Rectal smooth muscle tissue (tissue), 1 donor: ENCODE measurements around the gene GTPBP6.
"Not testable (repeated sequence)": the region's sequence is repeated elsewhere in the genome, so short reads cannot be mapped to it uniquely, and the experiment has no call there.

ENCODE experiments used
- H3K27ac ChIP-seq: one replicate; pipeline ENCODE4 v1.7.0; 2013; ENCODE audit warnings: low read depth, low read length, inconsistent platforms
- H3K27me3 ChIP-seq: one replicate; pipeline ENCODE4 v1.7.0; 2013; ENCODE audit warnings: low read length; ENCODE audit not compliant: control insufficient read depth, insufficient read depth
- H3K36me3 ChIP-seq: one replicate; pipeline ENCODE4 v1.7.0; 2013; ENCODE audit warnings: low read length; ENCODE audit not compliant: control insufficient read depth, insufficient read depth
- H3K4me1 ChIP-seq: one replicate; pipeline ENCODE4 v1.7.0; 2013; ENCODE audit warnings: low read length; ENCODE audit not compliant: control insufficient read depth, insufficient read depth
- H3K4me3 ChIP-seq: one replicate; pipeline ENCODE4 v1.7.0; 2013; ENCODE audit warnings: low read length
- H3K9ac ChIP-seq: one replicate; pipeline ENCODE4 v1.7.0; 2013; ENCODE audit warnings: low read length

The GTPBP6 gene

DNA sequence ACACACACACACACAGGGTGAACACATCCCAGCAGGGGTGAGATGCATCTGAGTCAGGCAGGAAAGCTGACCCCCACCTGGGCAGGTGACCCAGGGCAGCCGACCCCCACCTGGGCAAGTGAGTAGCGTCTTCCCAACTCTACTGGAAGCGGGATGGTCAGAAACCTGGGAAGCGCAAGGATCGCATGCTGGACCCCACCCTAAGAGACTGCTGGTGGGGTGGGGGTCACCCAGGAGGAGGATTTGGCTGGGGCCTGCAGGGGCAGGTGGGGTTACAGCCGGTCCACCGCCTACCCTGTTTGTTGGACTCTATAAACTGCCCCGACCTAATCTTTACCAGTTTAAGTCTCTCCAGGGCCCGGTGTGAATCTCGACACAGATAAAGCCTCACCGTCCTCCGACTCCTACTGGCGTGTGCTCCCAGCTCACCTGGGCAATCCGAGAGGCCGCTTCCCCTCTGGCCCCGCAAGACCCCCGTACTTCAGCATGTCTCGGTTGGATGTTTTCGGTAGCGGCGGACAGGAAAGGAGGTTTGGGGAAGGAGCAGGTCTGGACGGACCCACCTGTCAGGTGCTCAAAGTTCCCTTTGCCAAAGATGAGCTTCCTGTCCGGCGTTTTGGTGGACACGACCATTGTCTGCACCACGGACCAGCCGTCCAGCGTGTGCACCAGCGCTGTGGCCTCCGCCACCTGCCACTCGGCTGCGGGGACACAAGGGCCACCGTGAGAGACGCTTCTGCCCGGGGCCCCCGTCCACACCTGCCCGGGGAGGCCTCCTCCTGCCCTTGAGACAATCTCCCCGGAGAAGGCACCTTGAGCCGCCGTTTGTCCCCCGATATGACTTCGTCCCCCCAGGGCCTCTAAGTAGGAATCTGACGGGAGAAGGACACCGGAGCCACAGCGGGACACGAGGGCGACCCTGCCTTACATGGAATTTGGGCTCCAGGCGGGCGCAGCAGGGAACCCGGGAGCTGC is 2.0 kb downstream of the GTPBP6 start:
- H3K4me1 ChIP-seq = peaks cover 3% of the 10 kb centered on the region
- no peak overlapping the region for H3K9ac ChIP-seq
- H3K36me3 ChIP-seq = peaks cover 19% of the 10 kb centered on the region
- no peaks in the 10 kb centered on the region for H3K27me3 ChIP-seq
- no peak overlapping the region for H3K27ac ChIP-seq
- no peak overlapping the region for H3K4me3 ChIP-seq

DNA sequence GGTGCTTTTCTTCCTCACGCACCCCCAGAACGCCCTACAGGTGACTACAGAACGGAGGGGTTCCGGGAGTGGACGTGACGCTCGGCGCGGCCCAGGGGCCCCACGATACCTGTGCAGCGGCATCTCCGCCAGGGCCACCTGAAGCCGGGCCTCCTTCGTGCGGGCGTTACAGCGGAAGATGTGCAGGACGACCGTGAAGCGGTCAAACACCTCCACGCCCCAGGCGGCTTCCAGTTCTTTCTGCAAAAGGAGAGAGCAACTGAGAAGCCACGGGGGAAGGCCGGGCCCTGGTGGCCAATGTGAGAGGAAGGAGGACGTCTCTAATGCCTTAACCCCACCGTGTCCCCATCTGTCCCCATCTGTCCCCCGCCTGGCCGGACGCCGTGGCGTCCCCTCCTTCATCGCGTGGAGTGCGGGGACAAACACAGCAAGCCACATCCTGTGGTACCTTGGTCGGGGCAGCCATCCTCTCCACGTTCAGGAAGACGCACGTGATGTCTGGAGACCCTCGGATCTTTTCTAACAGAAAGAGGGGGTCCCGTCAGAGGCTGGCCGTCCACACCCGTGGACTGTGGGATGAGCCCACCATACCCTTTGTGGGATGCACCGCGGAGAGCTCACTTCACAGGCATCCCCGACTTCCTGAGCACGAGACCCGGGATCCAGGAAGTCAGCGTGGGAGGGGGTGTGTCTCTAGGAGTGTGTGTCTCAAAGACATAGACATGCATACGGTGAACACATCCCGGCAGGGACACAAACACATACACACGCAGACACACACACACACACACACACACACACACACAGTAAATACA is 3.6 kb downstream of the GTPBP6 start:
- H3K4me3 ChIP-seq = no peak overlapping the region
- no peak overlapping the region for H3K9ac ChIP-seq
- H3K27me3 ChIP-seq = no peaks in the 10 kb centered on the region
- H3K27ac ChIP-seq = no peak overlapping the region
- no peaks in the 10 kb centered on the region for H3K4me1 ChIP-seq
- peaks cover 25% of the 10 kb centered on the region for H3K36me3 ChIP-seq

DNA sequence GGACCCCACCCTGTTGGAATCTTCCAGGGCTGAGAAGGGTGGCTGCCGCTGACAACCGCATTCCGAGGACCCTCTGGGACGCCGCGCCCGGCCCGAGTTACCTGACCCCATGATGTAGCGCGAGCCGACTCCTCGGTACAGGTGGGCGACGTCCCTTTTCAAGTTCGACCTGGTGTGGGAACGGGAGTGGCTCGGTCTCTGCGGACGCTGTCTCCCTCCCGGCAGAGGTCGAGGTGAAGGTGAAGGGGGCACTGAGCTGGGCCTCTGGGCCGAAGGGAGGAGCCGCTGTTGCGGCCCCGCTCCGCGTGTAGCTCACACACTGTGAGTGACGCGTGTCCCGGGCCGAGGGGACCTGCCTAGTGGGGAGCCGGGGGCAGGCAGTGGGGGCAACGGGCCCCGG is 4.5 kb downstream of the GTPBP6 start:
- no peak overlapping the region for H3K27ac ChIP-seq
- H3K9ac ChIP-seq = no peak overlapping the region
- H3K4me3 ChIP-seq = no peak overlapping the region
- no peaks in the 10 kb centered on the region for H3K4me1 ChIP-seq
- H3K36me3 ChIP-seq = peaks cover 30% of the 10 kb centered on the region
- no peaks in the 10 kb centered on the region for H3K27me3 ChIP-seq

DNA sequence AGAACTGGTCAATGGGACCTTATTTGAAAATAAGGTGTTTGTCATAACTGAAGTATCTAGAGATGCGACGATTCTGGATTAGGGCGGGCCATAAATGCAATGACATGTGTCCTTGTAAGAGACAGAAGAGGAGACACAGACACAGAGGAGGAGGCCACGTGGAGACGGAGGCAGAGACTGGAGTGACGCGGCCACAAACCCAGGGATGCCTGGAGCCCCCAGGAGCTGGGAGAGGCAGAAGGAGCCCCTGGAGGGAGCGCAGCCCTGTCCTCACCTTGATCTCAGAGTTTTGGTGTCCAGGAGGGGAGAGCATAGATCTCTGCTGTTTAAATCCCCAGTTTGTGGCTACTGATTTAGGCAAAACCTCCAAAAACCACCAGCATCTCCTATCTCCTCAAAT is 5.0 kb downstream of the GTPBP6 start:
- Histone ChIP-seq H3K4me1 (no peaks in the 10 kb centered on the region), H3K4me3 (no peak overlapping the region), H3K9ac (no peak overlapping the region), H3K27me3 (no peaks in the 10 kb centered on the region), H3K27ac (no peak overlapping the region), H3K36me3 (peaks cover 33% of the 10 kb centered on the region)

DNA sequence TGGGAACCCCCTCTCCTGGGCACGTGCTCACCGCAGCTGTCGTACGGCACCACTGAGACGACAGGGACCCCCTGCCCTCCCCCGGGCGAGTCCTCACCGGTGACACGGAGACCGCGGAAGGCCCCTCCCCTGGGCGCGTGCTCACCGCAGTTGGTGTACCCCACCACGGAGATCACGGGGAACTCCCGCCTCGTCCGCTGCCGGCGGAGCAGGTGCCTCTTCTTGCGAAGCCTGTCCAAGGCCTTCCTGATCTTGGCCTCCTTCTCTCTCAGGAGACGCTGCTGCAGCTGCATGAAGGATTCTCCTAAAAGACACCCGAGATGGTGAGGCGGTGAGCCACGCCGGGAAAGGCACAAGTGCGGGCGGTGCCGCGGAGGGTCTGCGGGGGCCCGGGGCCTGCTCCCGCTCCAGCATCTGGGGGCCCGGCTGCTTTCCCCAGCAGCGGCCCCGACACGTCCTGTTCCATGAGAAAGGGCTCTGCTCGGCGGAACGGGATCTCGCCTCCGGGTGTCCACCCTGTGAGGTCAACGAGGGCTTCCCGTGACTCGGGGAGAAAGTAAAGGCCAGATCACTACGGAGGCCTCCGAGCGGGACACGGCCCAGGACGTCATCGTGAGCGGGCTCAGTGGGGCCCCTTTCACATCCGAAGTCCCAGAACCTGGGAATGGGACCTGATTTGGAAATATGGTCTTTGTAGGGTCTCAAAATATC is 5.8 kb downstream of the GTPBP6 start:
- Histone ChIP-seq H3K36me3 (peaks cover 33% of the 10 kb centered on the region), H3K27ac (no peak overlapping the region), H3K4me3 (no peak overlapping the region), H3K9ac (no peak overlapping the region), H3K27me3 (no peaks in the 10 kb centered on the region), H3K4me1 (no peaks in the 10 kb centered on the region)

DNA sequence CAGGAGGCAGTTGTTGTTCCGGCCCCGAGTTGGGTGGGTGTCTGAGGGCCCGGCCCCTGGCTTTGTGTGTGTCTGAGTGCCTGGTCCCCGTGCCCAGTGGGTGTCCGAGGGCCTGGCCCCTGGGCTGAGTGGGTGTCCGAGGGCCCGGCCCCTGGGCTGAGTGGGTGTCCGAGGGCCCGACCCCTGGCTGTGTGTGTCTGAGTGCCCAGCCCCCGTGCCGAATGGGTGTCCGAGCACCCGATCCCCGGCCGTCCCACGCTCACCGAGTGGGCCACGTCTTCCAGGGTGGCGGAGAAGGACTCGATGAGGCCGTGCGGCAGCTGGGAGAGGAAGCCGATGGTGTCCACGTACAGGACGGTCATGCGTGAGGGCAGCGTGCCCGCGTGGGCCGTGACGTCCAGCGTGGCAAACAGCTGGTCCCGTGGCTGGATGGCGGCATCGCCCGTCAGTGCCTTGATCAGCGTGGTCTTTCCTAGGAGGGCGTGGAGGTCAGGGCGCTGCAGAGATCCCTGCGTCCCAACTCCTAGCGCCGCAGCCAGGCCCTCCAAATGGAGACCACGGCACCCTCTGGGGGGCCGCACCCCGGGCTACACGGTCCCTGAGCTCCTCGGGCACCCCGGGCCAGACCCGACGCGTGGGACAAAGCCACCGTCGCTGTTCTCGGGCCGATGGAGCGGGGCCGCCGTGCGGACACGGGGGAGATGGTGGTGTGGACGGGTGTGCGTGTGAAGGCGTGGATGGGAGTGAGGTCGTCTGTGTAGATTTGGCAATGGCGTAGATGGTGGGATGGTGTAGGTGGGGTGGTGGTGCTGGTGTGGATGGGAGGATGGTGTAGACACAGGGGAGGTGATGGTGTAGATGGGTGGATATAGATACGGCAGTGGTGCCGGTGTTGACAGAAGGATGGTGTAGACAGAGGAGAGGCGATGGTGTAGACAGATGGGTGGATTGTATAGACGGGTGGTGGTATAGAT is 7.2 kb downstream of the GTPBP6 start:
- Histone ChIP-seq H3K27ac (no peak overlapping the region), H3K36me3 (peaks cover 33% of the 10 kb centered on the region), H3K4me1 (no peaks in the 10 kb centered on the region), H3K9ac (no peak overlapping the region), H3K4me3 (no peak overlapping the region), H3K27me3 (no peaks in the 10 kb centered on the region)

DNA sequence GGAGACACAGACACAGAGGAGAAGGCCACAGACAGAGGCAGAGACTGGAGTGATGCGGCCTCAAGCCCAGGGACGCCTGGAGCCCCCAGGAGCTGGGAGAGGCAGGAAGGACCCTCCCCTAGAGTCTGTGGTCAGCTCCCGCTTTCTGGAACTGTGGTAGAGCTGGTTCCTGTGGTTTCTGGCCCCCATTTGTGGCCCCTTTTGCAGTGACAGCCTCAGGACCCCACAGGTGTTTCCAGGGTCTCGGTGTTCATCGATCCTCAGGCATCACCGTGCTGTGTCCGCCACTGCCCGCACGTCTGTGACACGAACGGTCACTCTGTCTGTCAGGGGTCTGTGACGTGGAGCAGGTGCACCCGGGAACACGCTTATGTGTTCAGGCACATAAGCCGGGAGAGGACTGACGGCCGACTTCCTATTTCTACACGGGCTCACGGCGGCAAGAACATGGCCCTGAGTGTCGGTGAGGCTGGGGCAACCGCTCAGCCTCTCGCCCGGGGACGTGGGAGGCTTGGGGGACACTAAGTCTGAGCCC is 7.9 kb downstream of the GTPBP6 start:
- no peak overlapping the region for H3K9ac ChIP-seq
- H3K4me3 ChIP-seq = no peak overlapping the region
- H3K27me3 ChIP-seq = no peaks in the 10 kb centered on the region
- no peaks in the 10 kb centered on the region for H3K4me1 ChIP-seq
- H3K36me3 ChIP-seq = peaks cover 37% of the 10 kb centered on the region
- no peak overlapping the region for H3K27ac ChIP-seq

DNA sequence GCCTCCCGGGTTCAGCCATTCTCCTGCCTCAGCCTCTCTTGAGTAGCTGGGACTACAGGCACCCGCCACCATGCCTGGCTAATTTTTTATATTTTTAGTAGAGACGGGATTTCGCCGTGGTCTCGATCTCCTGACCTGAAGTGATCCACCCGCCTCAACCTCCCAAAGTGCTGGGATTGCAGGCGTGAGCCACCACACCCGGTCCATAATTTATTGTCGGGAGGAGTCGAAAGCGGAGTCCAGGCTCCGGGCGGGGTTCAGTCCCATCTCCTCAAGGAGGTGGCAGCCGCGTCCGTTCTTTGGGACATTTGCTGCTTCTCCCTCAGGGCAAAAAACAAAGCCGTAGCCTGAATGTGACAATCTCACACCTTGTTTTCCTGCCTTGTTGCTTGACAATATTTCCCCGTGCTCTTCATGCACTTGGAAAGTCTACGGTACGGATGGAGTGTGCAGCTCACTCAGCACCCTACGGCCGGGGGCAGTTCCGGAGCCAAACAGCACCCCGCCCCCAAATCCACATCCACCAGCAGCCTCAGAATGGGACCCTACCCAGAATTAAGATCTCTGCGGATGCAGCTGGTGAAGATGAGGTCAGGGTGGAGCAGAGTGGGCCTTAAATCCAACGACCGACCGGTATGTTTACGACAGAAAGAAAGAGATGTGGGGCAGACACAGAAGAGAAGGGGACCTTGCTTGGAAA is 9.6 kb downstream of the GTPBP6 start:
- no peak overlapping the region for H3K27ac ChIP-seq
- H3K36me3 ChIP-seq = peaks cover 39% of the 10 kb centered on the region
- H3K9ac ChIP-seq = no peak overlapping the region
- H3K4me3 ChIP-seq = no peak overlapping the region
- no peaks in the 10 kb centered on the region for H3K4me1 ChIP-seq
- no peaks in the 10 kb centered on the region for H3K27me3 ChIP-seq

DNA sequence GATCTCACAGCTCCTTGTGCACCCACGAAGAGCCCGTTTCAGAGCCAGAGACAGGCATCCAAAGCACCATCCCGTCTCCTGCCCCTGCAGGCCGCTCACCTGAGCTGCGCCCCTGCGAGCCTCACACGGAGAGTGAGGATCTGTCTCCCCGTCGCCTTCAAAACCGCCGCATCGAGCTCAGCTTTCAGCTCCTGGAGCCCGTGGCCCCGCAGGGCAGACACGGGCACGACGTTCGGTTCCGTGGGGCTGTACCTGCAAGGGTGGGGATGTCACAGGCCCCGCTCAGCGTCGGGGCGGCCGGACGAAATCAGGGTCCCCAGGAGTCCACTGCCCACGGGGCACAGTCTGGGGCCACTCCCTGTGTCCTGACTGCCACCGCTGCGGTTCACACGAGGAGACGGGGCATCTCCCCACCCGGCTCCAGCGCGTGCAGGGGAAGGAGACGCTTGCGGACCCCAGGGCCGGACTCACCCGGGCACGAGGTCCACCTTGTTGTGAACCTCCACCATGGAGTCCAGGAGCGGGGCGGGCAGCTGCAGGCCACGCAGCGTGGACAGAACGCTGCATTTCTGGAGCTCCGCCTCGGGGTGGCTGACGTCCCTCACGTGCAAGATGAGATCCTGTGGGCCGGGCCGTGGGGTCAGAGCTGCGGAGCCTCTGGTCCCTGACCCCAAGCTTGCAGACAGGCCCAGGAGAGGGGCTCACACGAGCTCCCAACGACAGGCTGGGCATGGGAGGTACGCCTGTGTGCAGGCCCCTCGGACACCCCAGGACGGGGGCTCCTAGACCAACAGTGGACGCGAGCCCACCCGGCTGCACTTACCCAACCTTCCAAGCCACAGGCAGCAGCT is 11.1 kb downstream of the GTPBP6 start:
- Histone ChIP-seq H3K4me1 (no peaks in the 10 kb centered on the region), H3K36me3 (peaks cover 33% of the 10 kb centered on the region), H3K27me3 (no peaks in the 10 kb centered on the region), H3K9ac (no peak overlapping the region), H3K27ac (no peak overlapping the region), H3K4me3 (no peak overlapping the region)

DNA sequence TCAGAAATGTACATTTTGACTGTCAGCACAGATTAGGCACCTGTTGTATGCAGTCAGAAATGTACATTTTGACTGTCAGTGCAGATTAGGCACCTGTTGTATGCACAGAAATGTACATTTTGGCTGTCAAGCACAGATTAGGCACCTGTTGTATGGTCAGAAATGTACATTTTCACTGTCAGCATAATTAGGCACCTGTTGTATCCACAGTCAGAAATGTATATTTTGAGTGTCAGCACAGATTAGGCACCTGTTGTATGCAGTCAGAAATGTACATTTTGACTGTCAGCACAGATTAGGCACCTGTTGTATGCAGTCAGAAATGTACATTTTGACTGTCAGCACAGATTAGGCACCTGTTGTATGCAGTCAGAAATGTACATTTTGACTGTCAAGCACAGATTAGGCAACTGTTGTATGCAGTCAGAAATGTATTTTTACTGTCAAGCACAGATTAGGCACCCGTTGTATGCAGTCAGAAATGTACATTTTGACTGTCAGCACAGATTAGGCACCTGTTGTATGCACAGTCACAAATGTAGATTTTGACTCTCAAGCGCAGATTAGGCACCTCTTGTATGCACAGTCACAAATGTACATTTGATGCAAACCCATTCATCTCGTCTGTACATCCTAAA is 11.9 kb downstream of the GTPBP6 start:
- not testable (repeated sequence) for H3K4me1 ChIP-seq, H3K9ac ChIP-seq, H3K4me3 ChIP-seq, H3K27me3 ChIP-seq, H3K27ac ChIP-seq
- H3K36me3 ChIP-seq = peaks cover 26% of the 10 kb centered on the region
